Activated CD4-positive, alpha-beta T cell treated with anti-CD3 and anti-CD28 coated beads for 36 hours (primary cell): ENCODE results near the gene SUPT3H. TPM values are rescaled to one million over a fixed set of nuclear protein-coding genes. Genes with fewer than 3 reads are reported as not detected.

Source experiments
- ATAC-seq: fragments of 200-7000 bp; cut with Tn5 transposase; one replicate; pipeline ENCODE4 v1.10.0; 2021; ENCODE audit warnings: mild to moderate bottlenecking, moderate library complexity
- CTCF ChIA-PET: fragments of 350-600 bp; sonication (Branson Sonifier 250); formaldehyde crosslinking; loops from one replicate; lab custom pipeline; 2021; ENCODE audit warnings: antibody characterized with exemption; lab: Charles Lee
- POLR2A ChIA-PET: fragments of 350-600 bp; sonication (Branson Sonifier 250); formaldehyde crosslinking; loops from one replicate; lab custom pipeline; 2021; ENCODE audit warnings: antibody characterized with exemption, inconsistent platforms; lab: Charles Lee
- DNase-seq: peaks from one replicate; pipeline ENCODE4 v3.0.0-alpha.2; 2020
- H3K27ac Mint-ChIP-seq: one replicate; pipeline ENCODE4 v1.8.0; 2021; ENCODE audit warnings: mixed read lengths
- H3K27me3 Mint-ChIP-seq: one replicate; pipeline ENCODE4 v1.8.0; 2021; ENCODE audit warnings: mixed read lengths
- H3K36me3 Mint-ChIP-seq: one replicate; pipeline ENCODE4 v1.8.0; 2021; ENCODE audit warnings: low read depth, mixed read lengths
- H3K4me1 Mint-ChIP-seq: one replicate; pipeline ENCODE4 v1.8.0; 2021; ENCODE audit warnings: mixed read lengths
- H3K4me3 Mint-ChIP-seq: one replicate; pipeline ENCODE4 v1.8.0; 2021; ENCODE audit warnings: mild to moderate bottlenecking, moderate library complexity, mixed read lengths
- H3K9me3 Mint-ChIP-seq: one replicate; pipeline ENCODE4 v1.8.0; 2021; ENCODE audit warnings: low read depth, mixed read lengths
- intact Hi-C, 2 experiments: fragments of 100-400 bp; cut with DNase I in 1 of 2; cut with micrococcal nuclease in 1 of 2; formaldehyde crosslinking; loops; one replicate each; pipeline versions ENCODE4 v1.14.2 to v1.15.1; 2022 to 2024; cut with DNase I, micrococcal nuclease
- total RNA-seq, 2 experiments: library from RNA; stranded (reverse); gene quantifications; one replicate each; pipeline ENCODE4 v1.2.3, GENCODE V29; 2021

Gene SUPT3H
- total RNA-seq, 2 experiments from 2014 or later: 15.5 TPM

DNA sequence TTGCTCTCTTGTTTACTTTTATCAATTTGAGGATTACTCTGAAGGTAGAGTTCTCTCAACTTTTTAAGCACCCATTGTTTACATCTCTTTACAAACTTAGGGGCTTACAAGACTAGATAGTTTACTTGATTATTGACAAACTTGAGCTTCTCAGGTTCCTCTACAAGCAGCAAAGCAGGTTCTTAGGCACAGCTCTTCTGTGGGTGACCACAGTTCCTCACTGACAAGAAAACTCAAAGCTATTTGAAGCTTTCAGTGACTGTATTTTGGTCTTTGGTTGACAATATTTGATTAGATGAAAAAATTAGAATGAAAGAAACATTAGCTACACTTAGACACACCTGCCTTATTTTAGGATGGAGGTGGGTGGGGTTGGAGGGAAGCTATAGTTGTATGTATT is 376.9 kb downstream of the SUPT3H start:
- H3K9me3 Mint-ChIP-seq: no peaks in the 10 kb centered on the region
- peaks cover 11% of the 10 kb centered on the region for H3K36me3 Mint-ChIP-seq
- ChIA-PET CTCF (interaction anchor here (1.0 to 1.1 kb wide), 2 partner anchors 24 to 525 kb away, joined by 3 to 4 read pairs; no protein-coding TSS in a partner anchor), POLR2A (no interaction called here)
- ATAC-seq (no peak), DNase-seq (no peak)
- intact Hi-C loops: loop anchor here in 1 of 2 experiments (1.0 kb wide), 1 partner anchor 8 kb away; no protein-coding TSS in a partner anchor
- H3K4me3 Mint-ChIP-seq: no peak overlapping the region
- no peak overlapping the region for H3K27ac Mint-ChIP-seq
- no peaks in the 10 kb centered on the region for H3K27me3 Mint-ChIP-seq
- H3K4me1 Mint-ChIP-seq: peaks cover 22% of the 10 kb centered on the region

DNA sequence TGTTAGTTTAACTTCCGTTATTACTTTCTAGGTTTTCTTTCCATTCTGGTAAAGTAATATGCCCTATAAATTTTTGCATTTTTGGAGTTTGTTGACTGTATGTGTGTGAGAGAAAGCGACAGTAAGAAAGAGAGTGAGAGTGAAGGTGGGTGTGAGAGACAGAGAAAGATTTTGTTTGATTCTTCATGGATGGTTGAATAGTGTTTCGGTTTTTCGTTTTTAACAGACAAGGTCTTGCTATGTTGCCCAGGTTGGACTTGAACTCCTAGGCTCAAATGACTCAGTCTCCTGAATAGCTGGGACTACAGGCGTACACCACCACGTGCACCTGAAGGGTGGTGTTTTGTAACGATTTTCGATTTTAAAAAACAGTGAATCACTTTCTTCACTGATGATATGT is 378.7 kb downstream of the SUPT3H start:
- no peaks in the 10 kb centered on the region for H3K27me3 Mint-ChIP-seq
- H3K4me1 Mint-ChIP-seq: peaks cover 22% of the 10 kb centered on the region
- intact Hi-C loops: no loop called here
- no peaks in the 10 kb centered on the region for H3K9me3 Mint-ChIP-seq
- ChIA-PET CTCF (no interaction called here), POLR2A (no interaction called here)
- H3K4me3 Mint-ChIP-seq: no peak overlapping the region
- H3K36me3 Mint-ChIP-seq: peaks cover 11% of the 10 kb centered on the region
- DNase-seq (no peak), ATAC-seq (no peak)
- no peak overlapping the region for H3K27ac Mint-ChIP-seq

DNA sequence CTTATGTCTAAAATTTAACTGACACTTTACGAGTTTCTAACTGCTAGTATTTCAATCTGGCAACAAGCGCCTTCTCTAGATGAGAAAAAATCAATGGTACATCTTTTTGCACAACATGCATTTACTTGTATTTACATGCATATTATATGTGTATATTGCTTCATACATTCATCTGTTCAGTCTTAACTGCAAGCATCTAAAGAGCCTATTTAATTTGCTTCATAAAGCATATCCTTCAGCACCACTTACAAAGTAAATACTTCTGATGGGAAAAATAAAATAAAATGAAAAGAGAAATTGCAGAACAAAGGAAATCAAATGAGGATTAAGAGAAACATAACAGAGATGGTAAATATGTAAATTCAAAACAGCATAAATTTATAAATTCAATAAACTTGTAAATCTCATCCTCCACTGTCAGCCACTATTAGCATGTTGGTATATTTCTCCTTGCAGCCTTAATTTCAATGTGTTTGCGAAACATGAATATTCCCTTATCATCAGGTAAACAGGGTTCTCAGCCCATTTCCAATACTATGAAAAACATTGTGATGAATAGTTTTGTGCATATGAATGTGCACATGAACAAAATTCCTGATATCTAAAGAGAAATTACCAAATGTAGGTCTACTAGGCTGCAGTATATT is 382.1 kb downstream of the SUPT3H start:
- ChIA-PET POLR2A (no interaction called here), CTCF (no interaction called here)
- peaks cover 2% of the 10 kb centered on the region for H3K4me1 Mint-ChIP-seq
- no peaks in the 10 kb centered on the region for H3K27me3 Mint-ChIP-seq
- H3K9me3 Mint-ChIP-seq: no peaks in the 10 kb centered on the region
- peaks cover 7% of the 10 kb centered on the region for H3K36me3 Mint-ChIP-seq
- H3K27ac Mint-ChIP-seq: no peak overlapping the region
- DNase-seq (no peak), ATAC-seq (no peak)
- intact Hi-C loops: no loop called here
- no peak overlapping the region for H3K4me3 Mint-ChIP-seq

DNA sequence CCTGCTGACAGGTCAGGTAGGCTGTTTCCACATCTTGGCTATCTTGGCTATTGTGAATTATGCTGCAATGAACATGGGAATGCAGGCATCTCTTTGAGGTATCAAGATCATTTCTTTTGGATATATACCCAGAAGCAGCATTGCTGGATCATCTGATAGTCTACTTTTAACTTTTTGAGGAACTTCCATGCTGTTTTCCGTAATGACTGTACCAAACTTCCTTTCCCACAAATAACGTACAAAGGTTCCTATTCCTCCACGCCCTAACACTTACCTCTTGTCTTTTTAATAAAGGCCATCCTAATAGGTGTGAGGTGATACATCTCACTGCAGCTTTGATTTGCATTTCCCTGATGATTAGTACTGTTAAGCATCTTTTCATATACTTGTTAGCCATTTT is 388.3 kb downstream of the SUPT3H start:
- ChIA-PET CTCF (no interaction called here), POLR2A (no interaction called here)
- H3K27ac Mint-ChIP-seq: no peak overlapping the region
- H3K27me3 Mint-ChIP-seq: no peaks in the 10 kb centered on the region
- H3K36me3 Mint-ChIP-seq: no peaks in the 10 kb centered on the region
- H3K4me1 Mint-ChIP-seq: peaks cover 9% of the 10 kb centered on the region
- ATAC-seq (no peak), DNase-seq (no peak)
- H3K4me3 Mint-ChIP-seq: no peak overlapping the region
- H3K9me3 Mint-ChIP-seq: no peaks in the 10 kb centered on the region
- intact Hi-C loops: no loop called here

DNA sequence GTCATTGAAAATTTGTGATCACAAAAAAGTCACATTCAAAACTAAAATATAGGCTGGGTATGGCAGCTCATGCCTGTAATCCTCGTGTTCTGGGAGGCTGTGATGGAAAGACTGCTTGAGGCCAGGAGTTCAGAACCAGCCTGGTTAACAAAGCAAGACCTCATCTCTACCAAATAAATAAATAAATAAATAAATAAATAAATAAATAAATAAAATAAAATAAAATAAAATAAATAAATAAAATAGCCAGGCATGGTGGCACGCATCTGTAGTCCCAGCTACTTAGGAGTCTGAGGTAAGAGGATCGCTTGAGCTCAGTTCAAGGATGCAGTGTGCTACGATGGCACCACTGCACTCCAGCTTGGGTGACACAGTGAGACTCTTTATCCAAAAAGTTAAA is 392.7 kb downstream of the SUPT3H start:
- CTCF ChIA-PET: interaction anchor here (0.6 kb wide), 2 partner anchors 10 to 381 kb away, joined by 3 read pairs; no protein-coding TSS in a partner anchor
- H3K4me1 Mint-ChIP-seq: peaks cover 25% of the 10 kb centered on the region
- ATAC-seq (no peak), DNase-seq (no peak)
- no peaks in the 10 kb centered on the region for H3K36me3 Mint-ChIP-seq
- no peaks in the 10 kb centered on the region for H3K27me3 Mint-ChIP-seq
- POLR2A ChIA-PET: no interaction called here
- H3K4me3 Mint-ChIP-seq: no peak overlapping the region
- no peaks in the 10 kb centered on the region for H3K9me3 Mint-ChIP-seq
- no peak overlapping the region for H3K27ac Mint-ChIP-seq
- intact Hi-C loops: no loop called here

DNA sequence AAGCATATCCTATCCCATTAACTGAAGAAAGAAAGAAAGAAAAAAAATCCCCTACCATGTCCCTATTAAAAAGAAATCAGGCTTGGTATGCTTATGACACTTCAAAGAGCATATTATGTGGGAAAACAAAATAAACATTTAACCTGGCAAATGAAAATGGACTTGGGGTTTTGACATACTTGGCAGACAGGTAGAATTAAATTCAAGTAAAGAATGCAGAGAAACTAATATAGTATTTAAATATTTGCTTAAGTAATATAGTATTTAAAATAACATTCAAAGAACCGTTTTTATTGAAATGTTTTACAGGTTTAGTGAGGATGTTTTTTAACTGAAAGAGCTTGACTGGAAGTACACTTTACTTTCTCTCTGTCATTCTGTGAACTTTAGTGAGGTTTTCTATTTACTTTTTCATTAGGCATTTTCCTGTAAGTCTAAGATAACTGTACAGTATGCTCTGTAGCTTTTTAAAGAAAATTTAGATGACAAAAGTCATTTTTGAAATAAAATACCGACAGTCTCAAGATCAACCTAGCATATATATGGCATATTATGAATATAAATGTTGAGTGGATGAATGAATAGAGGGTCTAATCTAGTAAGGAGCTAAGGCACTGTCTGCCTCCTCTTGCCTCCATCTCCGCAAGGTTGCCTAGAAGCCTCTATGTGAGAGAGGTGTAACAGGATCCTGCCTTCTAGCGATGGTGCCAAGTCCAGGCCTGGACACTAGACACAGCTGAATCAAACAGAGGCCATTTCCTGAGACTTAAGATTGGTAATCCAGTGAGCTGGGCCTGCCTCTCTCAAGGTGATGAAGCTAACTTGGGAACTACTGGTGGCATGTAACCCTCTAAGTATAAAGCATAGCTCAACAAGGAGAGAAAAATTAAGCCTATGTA is 394.0 kb downstream of the SUPT3H start:
- CTCF ChIA-PET: interaction anchor here (0.5 kb wide), 1 partner anchor 321 kb away, joined by 3 read pairs; no protein-coding TSS in a partner anchor
- POLR2A ChIA-PET: no interaction called here
- Mint-ChIP-seq H3K4me3 (no peak overlapping the region), H3K36me3 (no peaks in the 10 kb centered on the region), H3K9me3 (no peaks in the 10 kb centered on the region), H3K4me1 (peaks cover 35% of the 10 kb centered on the region), H3K27me3 (no peaks in the 10 kb centered on the region), H3K27ac (no peak overlapping the region)
- no peak for DNase-seq
- intact Hi-C loops: no loop called here
- no peak for ATAC-seq

DNA sequence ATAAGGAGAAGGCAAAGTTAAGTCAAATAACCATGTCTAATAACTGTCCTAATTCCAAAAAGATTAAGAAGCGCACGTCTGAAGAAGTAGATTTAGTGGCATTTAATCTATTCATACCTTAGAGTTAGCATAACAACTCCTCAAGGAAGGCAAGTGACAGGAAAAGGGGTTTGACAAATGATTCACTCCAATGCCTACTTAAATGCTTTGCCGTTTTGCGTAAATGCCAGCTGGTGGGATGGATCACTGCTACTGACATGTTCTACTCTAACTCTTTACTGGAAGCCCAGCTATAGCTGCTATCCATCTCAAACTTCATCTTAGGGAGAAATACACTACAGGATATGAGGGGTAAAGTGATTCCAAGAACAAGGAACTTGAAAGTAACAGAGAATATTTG is 396.9 kb downstream of the SUPT3H start:
- Mint-ChIP-seq H3K27me3 (no peaks in the 10 kb centered on the region), H3K36me3 (no peaks in the 10 kb centered on the region), H3K4me1 (peaks cover 47% of the 10 kb centered on the region), H3K9me3 (no peaks in the 10 kb centered on the region), H3K4me3 (no peak overlapping the region), H3K27ac (no peak overlapping the region)
- ChIA-PET CTCF (interaction anchor here (0.9 kb wide), 1 partner anchor 17 kb away, joined by 3 read pairs; no protein-coding TSS in a partner anchor), POLR2A (no interaction called here)
- ATAC-seq (no peak), DNase-seq (no peak)
- intact Hi-C loops: no loop called here

DNA sequence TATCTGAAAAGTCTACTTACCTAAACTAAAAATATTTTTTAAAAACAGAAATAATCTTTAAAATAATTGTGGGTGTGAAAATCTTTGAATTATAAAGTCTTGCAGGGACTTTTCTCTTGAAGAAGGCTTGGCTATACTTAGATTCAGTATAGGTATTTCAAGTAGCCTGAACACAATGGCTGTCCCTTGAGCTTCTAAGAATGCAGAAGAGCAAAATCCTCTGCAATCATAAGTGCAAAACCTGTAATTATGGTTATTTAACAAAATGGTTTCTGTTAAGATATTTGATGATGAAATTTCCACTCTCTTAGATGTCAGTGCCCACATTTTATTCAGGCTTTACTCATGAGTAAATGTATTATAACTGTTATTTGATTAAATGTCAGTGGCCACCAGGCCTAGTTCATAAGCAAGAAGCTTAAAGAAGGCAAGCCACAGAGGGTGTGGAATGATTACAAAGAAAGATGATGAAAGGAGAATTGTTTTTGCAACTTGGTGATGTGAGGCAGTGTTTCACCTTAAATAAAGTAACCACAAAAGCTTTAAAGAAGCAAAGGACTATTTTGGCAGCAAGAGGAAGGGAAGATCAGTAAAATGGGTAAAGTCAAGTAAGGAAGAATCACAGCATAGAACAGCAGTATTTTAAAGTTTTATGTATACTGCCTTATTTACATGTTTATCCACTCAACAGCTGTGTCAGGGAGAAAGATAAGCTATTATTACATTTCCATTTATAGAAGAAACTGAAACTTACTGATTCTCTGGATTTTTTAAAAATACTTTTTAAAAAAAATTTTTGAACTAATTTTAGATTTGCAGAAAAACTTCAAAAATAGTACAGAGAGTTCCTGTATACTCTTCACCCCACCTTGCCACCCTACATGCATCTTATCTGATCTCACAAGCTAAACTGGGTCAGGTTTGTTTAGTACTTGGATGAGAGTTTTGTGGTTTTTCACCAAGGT is 400.8 kb downstream of the SUPT3H start:
- DNase-seq (no peak), ATAC-seq (peak; percentile 81)
- Mint-ChIP-seq H3K27ac (peak overlapping the region; percentile 68), H3K27me3 (no peaks in the 10 kb centered on the region), H3K9me3 (peaks cover 16% of the 10 kb centered on the region), H3K4me1 (peaks cover 46% of the 10 kb centered on the region), H3K36me3 (peaks cover 11% of the 10 kb centered on the region), H3K4me3 (peak overlapping the region; percentile 2)
- POLR2A ChIA-PET: no interaction called here
- CTCF ChIA-PET: interaction anchor here (0.8 kb wide), 1 partner anchor 24 kb away, joined by 4 read pairs; no protein-coding TSS in a partner anchor
- intact Hi-C loops: loop anchor here (1.0 to 2.0 kb wide), 3 partner anchors 32 to 187 kb away; no protein-coding TSS in a partner anchor

DNA sequence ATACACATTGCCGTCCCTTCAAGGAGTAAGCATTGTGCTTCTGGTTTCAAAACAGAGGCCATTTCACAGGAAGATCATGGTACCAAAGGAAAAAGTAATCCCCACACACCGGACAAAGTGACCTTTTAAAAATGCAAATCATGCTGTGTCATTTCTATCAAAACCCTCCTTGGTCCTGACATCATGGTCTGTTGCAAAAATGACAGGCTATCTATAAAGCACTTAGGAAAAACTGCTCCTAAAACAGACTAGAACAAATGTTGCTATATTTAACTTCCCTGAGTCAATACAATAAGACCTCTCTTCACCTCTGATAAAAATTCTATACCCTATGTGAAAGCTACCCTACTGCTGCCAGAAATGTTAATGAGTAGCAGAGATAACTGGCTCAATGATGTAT is 403.2 kb downstream of the SUPT3H start:
- Mint-ChIP-seq H3K9me3 (peaks cover 17% of the 10 kb centered on the region), H3K27me3 (no peaks in the 10 kb centered on the region), H3K4me1 (peaks cover 46% of the 10 kb centered on the region), H3K4me3 (no peak overlapping the region), H3K27ac (no peak overlapping the region), H3K36me3 (peaks cover 13% of the 10 kb centered on the region)
- intact Hi-C loops: no loop called here
- ATAC-seq (no peak), DNase-seq (no peak)
- POLR2A ChIA-PET: no interaction called here
- CTCF ChIA-PET: interaction anchor here (0.8 kb wide), 1 partner anchor 11 kb away, joined by 3 read pairs; no protein-coding TSS in a partner anchor

DNA sequence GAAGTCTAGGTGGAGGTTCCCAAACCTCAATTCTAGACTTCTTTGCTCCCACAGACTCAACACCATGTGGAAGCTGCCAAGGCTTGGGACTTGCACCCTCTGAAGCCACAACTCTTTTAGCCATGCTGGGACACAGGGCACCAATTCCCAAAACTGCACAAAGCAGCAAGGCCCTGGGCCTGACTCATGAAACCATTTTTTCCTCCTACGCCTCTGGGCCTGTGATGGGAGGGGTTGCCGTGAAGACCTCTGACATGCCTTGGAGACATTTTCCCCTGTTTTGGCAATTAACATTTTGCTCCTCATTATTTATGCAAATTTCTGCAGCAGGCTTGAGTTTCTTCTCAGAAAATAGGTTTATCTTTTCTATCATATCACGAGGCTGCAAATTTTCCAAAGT is 405.0 kb downstream of the SUPT3H start:
- DNase-seq (no peak), ATAC-seq (no peak)
- Mint-ChIP-seq H3K4me1 (peaks cover 40% of the 10 kb centered on the region), H3K4me3 (no peak overlapping the region), H3K27ac (no peak overlapping the region), H3K36me3 (peaks cover 13% of the 10 kb centered on the region), H3K27me3 (no peaks in the 10 kb centered on the region), H3K9me3 (peaks cover 17% of the 10 kb centered on the region)
- ChIA-PET POLR2A (no interaction called here), CTCF (no interaction called here)
- intact Hi-C loops: no loop called here
